Transverse colon (tissue), 4 donors: ENCODE data around the gene CDON.

Experiments
- CTCF ChIP-seq, 5 experiments: fragments of 200-600 bp in 3 of 5; fragments of 450-650 bp in 2 of 5; sonication (generic) in 3 of 5; IDR thresholded peaks; 1 replicate in 2 of 5; 2 replicates in 3 of 5; pipeline ENCODE4 v1.5.1; 2016 to 2017; ENCODE audit warnings: antibody characterized with exemption in 5 of 5, inconsistent platforms in 3 of 5, mild to moderate bottlenecking in 2 of 5, moderate library complexity in 1 of 5
- POLR2AphosphoS5 ChIP-seq, 3 donors: sonication (generic); formaldehyde crosslinking; IDR thresholded peaks; one replicate each; pipeline ENCODE4 v1.6.1; 2016; ENCODE audit warnings: antibody characterized with exemption in 3 of 3

- TF ChIP-seq POLR2AphosphoS5 (IDR thresholded peaks at IDR 0.05) (no peak), CTCF (IDR thresholded peaks at IDR 0.05) (no peak)
Measured at GRCh38 chr11:125978778-125979407, 83.8 kb downstream of the CDON start.
